Measurements from ENCODE around the gene NDUFV1. TPM values are rescaled to one million over a fixed set of nuclear protein-coding genes. Genes with fewer than 3 reads are reported as not detected.

NDUFV1 gene
- total RNA-seq, 1 donor from 2014 or later = 121 TPM

GRCh38 chr11:67605231-67606011 is 1.3 kb upstream of the NDUFV1 start:
- no peak for TF ChIP-seq CTCF (IDR thresholded peaks at IDR 0.05)
- peak overlapping the region; percentile 24 for H3K4me3 Mint-ChIP-seq (ENCODE audit: unreplicated experiment)
- H3K27me3 Mint-ChIP-seq (ENCODE audit: low read depth) = peaks cover 6% of the 10 kb centered on the region
- H3K27ac Mint-ChIP-seq (ENCODE audit: unreplicated experiment) = no peak overlapping the region
- DNase-seq (ENCODE audit: low spot score) = no peak
- peaks cover 8% of the 10 kb centered on the region for H3K4me1 Mint-ChIP-seq (ENCODE audit: low read depth)
- H3K36me3 Mint-ChIP-seq (ENCODE audit: low read depth) = no peaks in the 10 kb centered on the region
- peaks cover 4% of the 10 kb centered on the region for H3K9me3 Mint-ChIP-seq (ENCODE audit: low read depth)

- H3K27me3 Mint-ChIP-seq (ENCODE audit: low read depth) = peaks cover 6% of the 10 kb centered on the region
- TF ChIP-seq CTCF (IDR thresholded peaks at IDR 0.05) = no peak
- H3K4me1 Mint-ChIP-seq (ENCODE audit: low read depth) = peaks cover 8% of the 10 kb centered on the region
- no peak for DNase-seq (ENCODE audit: low spot score)
- H3K27ac Mint-ChIP-seq (ENCODE audit: unreplicated experiment) = peak overlapping the region; percentile 81
- no peaks in the 10 kb centered on the region for H3K36me3 Mint-ChIP-seq (ENCODE audit: low read depth)
- peaks cover 4% of the 10 kb centered on the region for H3K9me3 Mint-ChIP-seq (ENCODE audit: low read depth)
- peak overlapping the region; percentile 81 for H3K4me3 Mint-ChIP-seq (ENCODE audit: unreplicated experiment)
Measured at GRCh38 chr11:67606093-67606491, 644 bp upstream of the NDUFV1 start.

- Mint-ChIP-seq H3K4me1 (ENCODE audit: low read depth) (peaks cover 8% of the 10 kb centered on the region), H3K36me3 (ENCODE audit: low read depth) (peaks cover 1% of the 10 kb centered on the region)
- TF ChIP-seq CTCF (IDR thresholded peaks at IDR 0.05) = no peak
Measured at GRCh38 chr11:67607507-67607906, 771 bp downstream of the NDUFV1 start.

GRCh38 chr11:67608486-67608885 is 1.8 kb downstream of the NDUFV1 start:
- no peak for TF ChIP-seq CTCF (IDR thresholded peaks at IDR 0.05)
- H3K36me3 Mint-ChIP-seq (ENCODE audit: low read depth) = peaks cover 2% of the 10 kb centered on the region
- H3K27ac Mint-ChIP-seq (ENCODE audit: unreplicated experiment) = no peak overlapping the region
- H3K27me3 Mint-ChIP-seq (ENCODE audit: low read depth) = peaks cover 6% of the 10 kb centered on the region
- H3K4me1 Mint-ChIP-seq (ENCODE audit: low read depth) = peaks cover 8% of the 10 kb centered on the region
- peak overlapping the region; percentile 81 for H3K4me3 Mint-ChIP-seq (ENCODE audit: unreplicated experiment)
- no peaks in the 10 kb centered on the region for H3K9me3 Mint-ChIP-seq (ENCODE audit: low read depth)
- DNase-seq (ENCODE audit: low spot score) = no peak

More at GRCh38 chr11:67607507-67607906, 771 bp downstream of the NDUFV1 start:
- Mint-ChIP-seq H3K4me3 (ENCODE audit: unreplicated experiment) (peak overlapping the region; percentile 81), H3K27ac (ENCODE audit: unreplicated experiment) (peak overlapping the region; percentile 85), H3K27me3 (ENCODE audit: low read depth) (peaks cover 6% of the 10 kb centered on the region), H3K9me3 (ENCODE audit: low read depth) (peaks cover 4% of the 10 kb centered on the region)
- DNase-seq (ENCODE audit: low spot score) = no peak

- peaks cover 8% of the 10 kb centered on the region for H3K4me1 Mint-ChIP-seq (ENCODE audit: low read depth)
- no peak overlapping the region for H3K27ac Mint-ChIP-seq (ENCODE audit: unreplicated experiment)
- no peak overlapping the region for H3K4me3 Mint-ChIP-seq (ENCODE audit: unreplicated experiment)
- TF ChIP-seq CTCF (IDR thresholded peaks at IDR 0.05) = no peak
- no peaks in the 10 kb centered on the region for H3K9me3 Mint-ChIP-seq (ENCODE audit: low read depth)
- H3K27me3 Mint-ChIP-seq (ENCODE audit: low read depth) = peaks cover 3% of the 10 kb centered on the region
- H3K36me3 Mint-ChIP-seq (ENCODE audit: low read depth) = peaks cover 2% of the 10 kb centered on the region
- DNase-seq (ENCODE audit: low spot score) = no peak
Measured at GRCh38 chr11:67609316-67609715, 2.6 kb downstream of the NDUFV1 start.
